Neural cell (in vitro differentiated cells): ENCODE data around the gene PTPRN2.

Experiments used
- EP300 ChIP-seq: fragments of 450-650 bp; conservative IDR thresholded peaks from 2 replicates; pipeline ENCODE4 v1.6.1; 2014; ENCODE audit warnings: antibody characterized with exemption, mild to moderate bottlenecking, moderate library complexity; ENCODE audit not compliant: poor library complexity, severe bottlenecking
- EZH2 ChIP-seq: fragments of 200-600, 300-800 bp; shearing (Covaris generic), sonication (generic); IDR thresholded peaks from 2 replicates; pipeline ENCODE4 v1.6.1; 2014; ENCODE audit warnings: antibody characterized with exemption, low read length, borderline replicate concordance, mild to moderate bottlenecking; ENCODE audit not compliant: insufficient read depth, poor library complexity, severe bottlenecking
- POLR2AphosphoS5 ChIP-seq: IDR thresholded peaks from 2 replicates; pipeline ENCODE4 v1.6.1; 2012
- SMC3 ChIP-seq: fragments of 450-650 bp; conservative IDR thresholded peaks from 2 replicates; pipeline ENCODE4 v1.6.1; 2014; ENCODE audit warnings: antibody characterized with exemption, mild to moderate bottlenecking, moderate library complexity; ENCODE audit not compliant: poor library complexity
- TAF1 ChIP-seq: IDR thresholded peaks from 2 replicates; pipeline ENCODE4 v1.6.1; 2012; ENCODE audit warnings: low read depth
- TF ChIP-seq, protein P1 (sequence below): IDR thresholded peaks from 2 replicates; pipeline ENCODE4 v1.6.1; 2012; ENCODE audit warnings: borderline replicate concordance
- TF ChIP-seq, protein P2 (sequence below): fragments of 450-650 bp; IDR thresholded peaks from 2 replicates; pipeline ENCODE4 v1.5.1; 2014; ENCODE audit warnings: antibody characterized with exemption, mild to moderate bottlenecking, moderate library complexity; ENCODE audit not compliant: poor library complexity, severe bottlenecking

DNA sequence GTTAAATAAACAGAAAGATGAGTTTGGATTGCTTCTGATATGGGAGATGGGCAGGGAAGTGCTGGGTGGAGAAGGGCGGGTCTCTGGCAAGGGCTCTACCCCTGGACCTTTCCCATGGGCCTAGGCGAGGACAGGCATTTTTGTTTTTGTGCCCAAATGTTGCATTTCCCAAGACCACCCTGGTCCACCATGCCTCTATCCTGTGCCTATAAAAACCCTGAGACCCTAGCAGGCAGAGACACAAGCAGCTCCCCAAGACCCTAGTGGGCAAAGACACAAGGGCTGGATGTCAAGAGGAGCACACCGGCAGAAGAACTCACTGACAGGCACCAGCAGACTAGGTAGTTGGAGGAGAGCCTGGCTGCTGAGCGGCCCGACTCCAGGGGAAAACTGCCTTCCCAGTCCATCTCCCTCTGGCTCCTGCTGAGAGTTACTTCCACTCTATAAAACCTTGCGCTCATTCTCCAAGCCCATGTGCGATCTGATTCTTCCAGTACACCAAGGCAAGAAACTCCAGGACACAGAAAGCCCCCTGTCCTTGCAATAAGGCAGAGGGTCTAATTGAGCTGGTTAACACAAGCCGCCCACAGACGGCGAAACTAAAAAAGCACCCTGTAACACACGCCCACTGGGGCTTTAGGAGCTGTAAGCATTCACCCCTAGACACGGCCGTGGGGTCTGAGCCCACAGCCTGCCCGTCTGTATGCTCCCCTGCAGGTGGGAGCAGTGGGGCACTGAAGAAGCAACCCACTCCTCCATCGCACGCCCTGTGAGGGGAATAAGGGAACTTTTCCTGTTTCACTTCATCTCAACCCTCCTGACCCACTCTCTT, 291.4 kb downstream of the PTPRN2 start:
- no peak for TF ChIP-seq SMC3
- TF ChIP-seq, protein P1, sequence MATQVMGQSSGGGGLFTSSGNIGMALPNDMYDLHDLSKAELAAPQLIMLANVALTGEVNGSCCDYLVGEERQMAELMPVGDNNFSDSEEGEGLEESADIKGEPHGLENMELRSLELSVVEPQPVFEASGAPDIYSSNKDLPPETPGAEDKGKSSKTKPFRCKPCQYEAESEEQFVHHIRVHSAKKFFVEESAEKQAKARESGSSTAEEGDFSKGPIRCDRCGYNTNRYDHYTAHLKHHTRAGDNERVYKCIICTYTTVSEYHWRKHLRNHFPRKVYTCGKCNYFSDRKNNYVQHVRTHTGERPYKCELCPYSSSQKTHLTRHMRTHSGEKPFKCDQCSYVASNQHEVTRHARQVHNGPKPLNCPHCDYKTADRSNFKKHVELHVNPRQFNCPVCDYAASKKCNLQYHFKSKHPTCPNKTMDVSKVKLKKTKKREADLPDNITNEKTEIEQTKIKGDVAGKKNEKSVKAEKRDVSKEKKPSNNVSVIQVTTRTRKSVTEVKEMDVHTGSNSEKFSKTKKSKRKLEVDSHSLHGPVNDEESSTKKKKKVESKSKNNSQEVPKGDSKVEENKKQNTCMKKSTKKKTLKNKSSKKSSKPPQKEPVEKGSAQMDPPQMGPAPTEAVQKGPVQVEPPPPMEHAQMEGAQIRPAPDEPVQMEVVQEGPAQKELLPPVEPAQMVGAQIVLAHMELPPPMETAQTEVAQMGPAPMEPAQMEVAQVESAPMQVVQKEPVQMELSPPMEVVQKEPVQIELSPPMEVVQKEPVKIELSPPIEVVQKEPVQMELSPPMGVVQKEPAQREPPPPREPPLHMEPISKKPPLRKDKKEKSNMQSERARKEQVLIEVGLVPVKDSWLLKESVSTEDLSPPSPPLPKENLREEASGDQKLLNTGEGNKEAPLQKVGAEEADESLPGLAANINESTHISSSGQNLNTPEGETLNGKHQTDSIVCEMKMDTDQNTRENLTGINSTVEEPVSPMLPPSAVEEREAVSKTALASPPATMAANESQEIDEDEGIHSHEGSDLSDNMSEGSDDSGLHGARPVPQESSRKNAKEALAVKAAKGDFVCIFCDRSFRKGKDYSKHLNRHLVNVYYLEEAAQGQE: no peak
- TF ChIP-seq, protein P2, sequence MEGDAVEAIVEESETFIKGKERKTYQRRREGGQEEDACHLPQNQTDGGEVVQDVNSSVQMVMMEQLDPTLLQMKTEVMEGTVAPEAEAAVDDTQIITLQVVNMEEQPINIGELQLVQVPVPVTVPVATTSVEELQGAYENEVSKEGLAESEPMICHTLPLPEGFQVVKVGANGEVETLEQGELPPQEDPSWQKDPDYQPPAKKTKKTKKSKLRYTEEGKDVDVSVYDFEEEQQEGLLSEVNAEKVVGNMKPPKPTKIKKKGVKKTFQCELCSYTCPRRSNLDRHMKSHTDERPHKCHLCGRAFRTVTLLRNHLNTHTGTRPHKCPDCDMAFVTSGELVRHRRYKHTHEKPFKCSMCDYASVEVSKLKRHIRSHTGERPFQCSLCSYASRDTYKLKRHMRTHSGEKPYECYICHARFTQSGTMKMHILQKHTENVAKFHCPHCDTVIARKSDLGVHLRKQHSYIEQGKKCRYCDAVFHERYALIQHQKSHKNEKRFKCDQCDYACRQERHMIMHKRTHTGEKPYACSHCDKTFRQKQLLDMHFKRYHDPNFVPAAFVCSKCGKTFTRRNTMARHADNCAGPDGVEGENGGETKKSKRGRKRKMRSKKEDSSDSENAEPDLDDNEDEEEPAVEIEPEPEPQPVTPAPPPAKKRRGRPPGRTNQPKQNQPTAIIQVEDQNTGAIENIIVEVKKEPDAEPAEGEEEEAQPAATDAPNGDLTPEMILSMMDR: no peak
- TF ChIP-seq EP300: no peak
- no peak for TF ChIP-seq POLR2AphosphoS5
- TF ChIP-seq EZH2: no peak
- no peak for TF ChIP-seq TAF1
